Dermis blood vessel endothelial cell (primary cell): ENCODE measurements around the gene LRMDA. TPM values are rescaled to one million over a fixed set of nuclear protein-coding genes. Genes with fewer than 3 reads are reported as not detected.

Source experiments
- DNase-seq: peaks from one replicate; pipeline ENCODE4 v3.0.0; 2010
- total RNA-seq: library from RNA; depleted of rRNA; stranded (reverse); fragments of >200 nt; gene quantifications from 2 replicates; pipeline ENCODE4 v1.2.3, GENCODE V29; 2014

The LRMDA gene
- total RNA-seq, 1 donor from 2014 or later, result 27.4 TPM

DNA sequence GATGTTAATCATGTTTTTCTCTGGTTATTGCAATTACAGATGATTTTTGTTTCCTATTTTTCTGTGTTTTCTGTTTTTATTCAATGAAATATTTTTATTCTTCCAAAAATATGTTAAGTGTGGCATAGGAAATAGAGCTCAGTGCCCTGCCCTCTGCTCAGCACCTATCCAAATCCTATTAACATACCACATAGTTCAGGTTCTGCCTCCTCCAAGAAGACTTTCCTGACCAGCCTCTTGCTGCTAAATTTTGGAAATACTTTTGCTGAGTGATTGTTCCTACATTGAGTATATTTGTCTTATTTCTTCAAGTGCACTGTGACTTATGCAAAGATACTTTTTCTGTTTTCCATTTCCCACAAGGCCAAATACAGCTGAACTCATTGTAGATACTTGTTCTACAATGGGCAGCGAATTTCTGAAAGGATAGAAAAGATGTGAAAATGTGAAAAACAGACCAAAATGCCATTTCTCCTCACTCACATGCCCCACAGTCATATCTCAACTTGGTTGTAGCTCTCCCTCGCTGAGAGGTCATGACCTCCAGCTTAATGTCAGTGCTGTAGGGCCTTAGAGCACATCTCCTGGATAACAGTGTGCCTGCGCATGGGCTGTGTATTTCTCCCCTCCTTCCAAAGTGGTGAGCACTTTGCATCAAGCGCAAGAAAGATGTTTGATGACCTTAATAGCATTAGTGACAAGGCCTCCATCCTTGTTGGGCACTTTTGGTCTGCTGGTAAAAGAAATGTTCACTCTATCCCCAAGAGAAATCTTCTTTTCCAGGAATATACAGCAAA lies 677.3 kb downstream of the LRMDA start:
- no peak for DNase-seq

DNA sequence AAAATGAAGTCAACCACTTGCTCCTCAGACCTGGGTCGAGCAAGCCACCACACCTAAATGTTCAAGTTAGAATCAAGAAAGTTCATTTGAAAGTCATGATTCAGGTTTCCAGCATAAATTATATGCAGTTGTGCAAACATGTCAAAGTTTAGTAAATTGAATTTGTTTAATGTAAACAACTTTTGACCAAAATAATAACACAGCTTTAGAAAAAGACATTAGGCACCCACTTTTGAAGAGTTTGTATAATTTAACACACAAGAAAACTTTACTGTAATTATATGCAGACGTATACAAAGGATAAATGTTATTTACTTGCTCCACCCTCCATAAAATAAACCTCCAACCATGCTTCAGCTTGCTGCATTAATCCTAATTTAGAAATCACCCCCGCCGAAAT lies 680.0 kb downstream of the LRMDA start:
- no peak for DNase-seq

DNA sequence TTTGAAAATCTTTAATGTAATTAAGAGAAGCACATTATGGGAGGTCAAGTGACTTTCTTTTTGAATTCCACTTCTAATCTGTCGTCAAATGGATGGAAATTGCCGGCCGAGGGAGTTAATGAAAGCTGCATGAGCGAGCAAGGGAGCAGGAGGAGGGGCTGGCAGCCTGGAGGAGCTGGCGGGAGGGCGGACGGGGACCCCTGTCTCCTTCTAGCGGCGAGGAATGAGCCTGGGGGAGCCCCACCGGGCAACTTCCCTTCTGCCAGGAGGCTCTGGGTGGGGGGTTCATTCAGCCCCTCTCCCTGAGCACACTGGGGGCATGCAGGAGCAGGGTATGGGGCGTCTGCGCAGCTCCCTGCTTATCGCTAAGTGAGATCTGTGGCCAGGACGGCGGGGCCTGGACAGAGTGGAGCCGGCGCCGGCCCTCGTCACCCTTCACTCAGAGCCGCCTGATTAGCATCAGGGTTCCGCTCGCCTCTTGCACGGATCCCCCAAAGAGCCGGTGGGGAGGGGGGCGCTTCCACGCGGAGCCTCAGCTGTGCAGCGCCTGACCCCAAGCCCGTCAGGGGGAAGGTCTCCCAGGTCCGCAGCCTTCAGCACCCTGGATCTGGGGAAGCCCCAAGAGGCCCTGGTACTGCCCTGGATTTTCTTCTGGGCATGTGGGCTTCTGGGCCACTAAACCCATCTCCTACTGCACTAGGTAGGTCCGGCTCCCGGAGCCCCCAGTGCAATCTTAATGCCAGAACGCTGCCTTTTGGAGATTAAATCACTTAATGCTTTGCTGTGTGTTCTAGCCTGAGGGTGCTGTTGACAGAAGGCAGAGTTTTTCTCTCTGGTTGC lies 680.8 kb downstream of the LRMDA start:
- DNase-seq, result no peak

DNA sequence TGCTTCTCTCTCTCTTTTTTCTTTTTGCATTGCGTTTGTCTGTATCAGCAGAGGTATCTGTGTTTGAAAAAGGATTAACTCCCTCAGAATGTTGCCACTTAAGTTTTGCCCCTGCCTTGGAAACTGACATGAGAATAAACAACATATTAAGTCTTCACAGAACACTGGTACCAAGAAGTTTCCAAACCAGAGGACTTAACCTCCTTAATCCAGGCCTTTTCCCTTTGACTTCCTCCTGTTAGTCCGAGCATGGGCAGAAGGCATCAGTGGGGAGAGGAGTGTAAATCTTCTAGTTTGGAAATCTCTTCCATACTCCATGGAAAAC lies 681.4 kb downstream of the LRMDA start:
- DNase-seq, result no peak

DNA sequence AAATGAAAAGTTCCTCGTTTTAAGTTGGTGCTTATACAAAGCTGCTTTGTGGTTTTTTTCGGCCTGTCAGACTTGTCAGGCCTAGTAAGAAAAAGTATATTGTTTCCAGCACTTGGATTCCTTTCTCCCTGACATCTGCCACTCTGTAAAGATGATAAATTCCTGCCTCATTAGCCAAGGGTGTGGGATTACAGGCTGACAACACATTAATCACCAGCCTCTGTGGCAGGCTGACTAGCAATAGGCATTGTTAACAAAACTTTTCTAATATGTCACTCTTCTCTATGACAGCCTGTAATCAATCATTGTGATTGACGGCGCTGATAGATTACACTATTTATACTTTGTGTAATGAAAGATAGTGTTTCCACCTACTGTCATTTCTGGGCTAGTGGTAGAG lies 682.5 kb downstream of the LRMDA start:
- DNase-seq, result no peak

DNA sequence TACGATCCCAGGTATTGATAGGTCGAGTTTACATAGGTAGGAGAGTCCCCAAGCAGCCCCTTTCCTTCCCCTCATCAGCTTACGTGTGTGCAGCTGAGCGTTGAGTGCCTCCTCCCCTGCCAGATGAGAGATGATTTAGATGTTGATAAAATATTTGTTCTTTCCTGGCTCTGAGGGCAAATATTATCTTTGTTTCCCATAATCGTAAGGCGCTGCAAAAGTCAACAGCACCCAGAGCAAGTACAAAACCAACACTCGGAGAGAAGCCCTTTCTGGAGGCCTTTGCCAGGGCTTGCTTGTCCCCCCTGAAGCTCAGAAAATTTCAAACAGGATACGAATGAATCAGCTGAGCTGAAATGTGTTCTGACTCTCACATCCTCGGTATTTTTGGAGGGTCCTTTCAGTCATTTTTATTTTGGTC lies 683.2 kb downstream of the LRMDA start:
- DNase-seq, result no peak

DNA sequence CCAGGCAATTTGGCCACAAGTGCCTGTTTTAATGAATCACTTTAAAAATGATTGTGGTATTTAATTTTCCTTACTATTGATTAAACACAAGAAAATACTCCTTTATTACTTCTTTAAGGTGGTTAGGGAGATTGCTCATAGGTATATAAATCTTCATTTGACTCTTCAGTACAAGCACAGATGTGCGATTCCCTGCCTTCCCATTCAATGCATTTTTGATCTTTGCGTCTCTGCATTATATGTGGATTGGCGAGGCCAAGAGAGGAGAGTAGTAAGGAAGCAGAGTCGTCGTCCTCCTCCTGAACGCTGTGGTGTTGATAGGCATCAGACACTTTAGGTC lies 683.7 kb downstream of the LRMDA start:
- no peak for DNase-seq

DNA sequence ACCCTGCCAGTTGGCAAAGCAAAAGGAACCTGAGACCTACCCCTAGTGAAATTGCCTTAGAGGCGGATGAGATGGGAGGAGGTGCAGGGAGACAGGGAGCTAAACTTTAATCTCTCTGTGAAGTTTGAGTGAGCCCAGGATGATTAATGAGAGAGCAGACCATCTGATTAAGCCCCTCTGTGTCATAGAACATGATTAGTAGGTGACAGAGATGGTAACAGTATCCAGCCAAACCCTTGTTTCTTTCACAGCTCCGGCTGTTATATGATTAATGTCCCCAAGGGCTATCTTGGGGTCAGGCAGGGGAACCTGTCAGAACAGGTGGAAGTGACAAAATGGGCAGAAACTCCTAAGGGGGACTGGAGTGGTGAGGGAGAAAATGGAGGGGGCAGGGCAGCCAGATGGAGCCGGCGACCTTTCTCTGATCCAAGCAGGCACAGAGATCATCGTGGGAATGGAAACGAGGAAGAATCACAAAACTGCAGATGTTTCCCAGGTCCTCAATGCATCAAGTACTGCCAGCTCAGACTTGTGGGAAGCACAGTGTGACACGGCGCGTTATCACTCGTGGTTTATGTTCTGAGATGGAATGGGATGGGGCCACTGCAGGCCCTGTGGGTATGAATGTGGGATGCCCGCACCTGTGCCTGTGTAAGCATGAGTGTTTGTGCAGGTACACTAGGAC lies 684.2 kb downstream of the LRMDA start:
- no peak for DNase-seq

DNA sequence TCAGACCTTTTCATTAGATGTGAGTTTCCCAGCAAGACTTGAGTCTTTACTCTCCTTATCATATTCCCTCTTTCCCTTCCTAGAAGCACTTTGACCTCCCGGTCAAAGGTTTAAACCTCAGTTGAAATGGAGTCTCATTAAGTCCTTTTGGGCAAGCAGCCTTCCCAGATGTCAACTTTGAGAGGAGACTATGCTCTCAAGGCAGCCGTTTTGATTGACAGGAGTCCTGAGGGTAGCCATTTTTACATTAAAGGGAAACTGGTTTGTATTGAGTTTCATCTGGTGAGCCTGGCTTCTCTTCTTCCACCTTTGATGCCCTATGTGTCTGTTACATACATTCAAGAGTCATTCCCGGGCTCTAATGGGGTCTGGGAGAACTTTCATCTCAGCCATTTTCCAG lies 685.1 kb downstream of the LRMDA start:
- no peak for DNase-seq

DNA sequence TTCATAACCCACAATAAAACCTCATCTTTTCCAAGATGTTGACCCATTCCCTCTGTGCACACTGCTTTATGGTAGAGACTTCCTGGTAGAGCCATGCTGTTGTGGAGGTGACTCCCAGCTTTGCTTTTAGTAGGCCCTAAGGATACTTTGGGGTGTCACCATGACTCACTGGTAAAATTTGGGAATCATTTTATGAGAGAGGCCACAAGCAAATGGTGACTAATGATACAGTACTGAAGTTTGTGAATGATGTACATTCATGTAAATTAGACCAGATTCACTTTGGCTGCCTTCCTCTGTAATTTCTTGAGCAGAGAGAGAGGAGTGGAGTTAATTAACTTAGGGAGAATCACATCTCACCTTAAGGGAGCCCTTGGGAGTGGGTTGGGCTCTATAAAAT lies 686.5 kb downstream of the LRMDA start:
- DNase-seq, result no peak

DNA sequence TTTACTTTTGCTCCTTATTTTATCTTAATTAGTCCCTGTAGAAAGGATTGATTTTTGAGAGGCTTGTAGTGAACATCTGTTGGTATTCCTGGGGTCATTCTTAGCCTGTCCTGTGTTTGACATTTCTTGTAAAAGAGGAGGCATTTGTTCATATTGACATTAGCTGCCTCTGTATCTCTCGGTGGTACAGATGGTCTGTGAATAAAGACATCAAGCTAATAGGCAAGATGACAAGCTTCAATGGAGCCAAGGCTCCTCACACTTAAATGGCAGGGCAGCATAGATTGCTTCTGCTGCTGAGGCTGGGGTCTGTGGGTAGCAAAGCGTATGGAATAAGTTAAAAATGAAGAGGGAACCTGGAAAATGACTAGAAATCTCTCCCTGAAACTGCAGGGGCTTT lies 687.6 kb downstream of the LRMDA start:
- no peak for DNase-seq

DNA sequence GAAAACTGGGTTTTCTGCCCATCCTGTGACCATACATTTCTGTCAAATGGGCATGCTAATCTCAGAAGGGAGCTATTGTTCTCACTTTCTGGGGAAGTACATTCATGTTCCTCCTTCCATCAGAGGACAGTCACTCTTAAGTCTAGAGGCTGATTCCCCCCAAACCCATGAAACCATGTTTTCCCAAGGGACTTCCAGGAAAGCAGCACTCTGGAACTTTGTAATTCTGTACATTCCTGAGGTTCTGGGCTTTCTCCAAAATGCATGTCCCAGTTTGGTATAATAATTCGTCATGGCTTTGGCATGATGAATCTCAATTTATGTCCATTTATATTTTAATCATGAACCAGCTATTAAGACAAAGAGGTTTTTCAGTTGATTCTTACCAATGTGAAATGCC lies 688.1 kb downstream of the LRMDA start:
- no peak for DNase-seq

DNA sequence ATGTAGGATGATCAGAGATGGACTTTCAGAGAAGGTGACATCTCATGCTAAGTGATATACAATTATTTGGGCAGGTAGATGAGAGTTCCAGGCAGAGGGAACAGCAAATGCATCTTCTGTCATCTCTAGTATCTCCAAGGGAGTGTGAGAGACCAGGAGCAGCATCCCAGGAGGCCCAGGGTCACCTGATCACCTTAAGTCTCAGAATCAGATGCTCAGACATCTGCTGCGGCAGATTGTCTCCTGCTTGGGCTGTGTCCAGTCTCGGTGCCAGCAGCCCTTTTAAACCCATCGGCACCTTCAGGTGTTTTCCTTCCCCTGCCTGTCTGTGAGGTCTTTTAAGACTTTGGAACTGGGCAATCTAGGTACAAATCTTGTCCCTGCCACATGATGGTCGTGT lies 690.6 kb downstream of the LRMDA start:
- no peak for DNase-seq

DNA sequence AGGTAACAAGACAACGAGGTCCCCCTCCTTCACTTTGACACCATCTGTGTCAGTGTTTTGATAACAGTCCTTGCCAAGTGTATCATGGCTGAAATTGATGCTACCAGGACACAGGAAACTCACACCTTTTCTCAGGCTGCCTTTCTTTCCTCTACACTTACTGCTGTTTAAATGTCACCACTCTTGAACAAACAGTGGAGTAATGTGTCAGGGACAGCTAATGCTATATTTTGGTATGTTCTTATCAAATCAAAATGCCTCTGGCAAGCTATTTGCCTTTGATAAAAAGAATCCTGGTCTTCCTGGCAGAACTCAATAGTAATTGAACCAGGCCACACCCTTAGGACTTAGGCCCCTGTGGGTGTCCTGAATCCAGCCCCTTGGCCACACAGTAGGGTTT lies 692.9 kb downstream of the LRMDA start:
- no peak for DNase-seq

DNA sequence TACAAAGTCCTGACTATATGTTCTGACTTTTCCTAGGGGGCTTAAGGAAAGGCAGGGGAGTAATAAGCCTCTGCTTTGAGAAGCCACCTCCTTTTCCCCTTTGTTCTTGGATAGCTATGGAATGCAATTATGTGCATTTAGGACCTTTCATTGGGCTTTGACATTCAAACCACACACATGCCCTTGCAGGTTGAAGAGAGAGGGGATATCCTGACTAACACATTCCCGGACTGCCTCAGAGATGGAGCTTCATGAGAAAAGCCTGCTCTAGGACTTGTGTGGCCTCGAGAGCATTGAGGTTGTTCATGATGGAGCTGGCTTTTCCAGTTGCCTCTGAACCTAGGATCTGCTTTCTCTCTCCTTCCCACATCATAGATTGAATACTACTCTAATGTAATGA lies 694.5 kb downstream of the LRMDA start:
- no peak for DNase-seq

DNA sequence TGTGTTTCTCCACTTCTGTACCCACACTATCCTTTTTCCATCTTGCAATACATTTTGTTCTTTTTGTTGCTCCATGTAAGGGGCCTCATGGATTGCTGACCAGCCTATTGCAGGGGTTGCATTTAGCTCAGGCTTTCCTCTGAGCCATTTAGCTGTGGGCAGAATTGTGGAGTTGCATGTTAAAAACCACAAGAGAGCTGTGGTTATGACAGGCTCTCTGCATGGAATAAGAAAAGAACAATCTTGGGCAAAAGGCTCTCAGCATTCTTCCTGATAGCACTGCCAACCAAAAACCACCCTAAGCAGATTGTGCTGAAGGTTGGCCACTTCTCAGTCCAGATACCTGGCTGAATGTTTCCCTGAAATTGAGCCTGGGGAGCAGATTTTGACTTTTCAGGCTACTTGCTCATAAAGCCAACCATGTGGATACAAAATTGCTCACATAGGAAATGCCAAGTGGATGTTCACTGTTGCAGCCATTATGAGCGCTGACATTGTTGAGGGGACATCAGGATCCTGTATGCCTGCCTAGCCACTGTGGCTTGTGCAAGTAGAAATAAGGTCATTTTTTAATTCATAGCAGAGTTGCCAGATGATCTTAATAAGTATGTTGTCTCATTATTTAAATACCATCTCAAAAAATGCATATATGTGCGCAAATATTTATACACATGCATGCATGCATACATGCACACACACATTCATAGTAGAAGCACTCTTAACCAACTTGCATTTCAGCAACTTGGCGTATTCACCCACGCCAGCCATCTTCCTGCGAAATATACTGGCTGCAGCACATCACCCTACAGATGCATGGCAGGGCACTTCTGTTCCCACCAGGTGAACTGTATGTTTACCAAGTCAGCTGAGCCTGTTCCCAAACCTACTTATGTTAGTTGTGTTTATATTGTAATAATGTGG lies 695.4 kb downstream of the LRMDA start:
- DNase-seq, result no peak

DNA sequence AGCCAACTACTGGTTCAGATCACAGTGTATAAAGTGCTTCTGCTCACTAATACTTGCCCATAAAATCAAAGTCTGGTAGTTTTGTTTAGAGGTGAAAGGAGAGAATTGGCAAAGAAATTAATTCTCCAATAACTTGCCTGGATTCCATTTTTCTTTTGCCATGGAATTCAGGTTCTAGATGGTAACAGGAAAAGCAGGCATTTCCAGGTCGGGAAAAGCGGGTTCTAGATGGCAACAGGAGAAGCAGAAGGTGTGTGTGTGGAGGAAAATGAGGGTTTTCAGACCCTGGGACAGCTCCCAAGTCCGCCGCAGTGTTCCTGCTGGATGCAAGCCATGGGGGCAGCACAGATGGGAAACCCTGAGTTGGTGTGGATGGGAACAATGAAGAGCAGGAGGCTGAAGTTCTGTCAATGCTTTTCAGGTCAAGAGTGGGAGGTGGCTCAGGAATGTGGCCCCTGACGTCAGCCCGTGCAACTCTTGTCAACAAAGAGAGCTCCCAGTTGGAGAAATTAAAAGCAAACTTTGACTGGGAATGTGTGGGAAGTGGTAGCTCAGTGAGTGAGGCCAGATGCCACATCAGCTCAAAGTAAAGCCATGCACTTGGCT lies 696.7 kb downstream of the LRMDA start:
- DNase-seq, result no peak

DNA sequence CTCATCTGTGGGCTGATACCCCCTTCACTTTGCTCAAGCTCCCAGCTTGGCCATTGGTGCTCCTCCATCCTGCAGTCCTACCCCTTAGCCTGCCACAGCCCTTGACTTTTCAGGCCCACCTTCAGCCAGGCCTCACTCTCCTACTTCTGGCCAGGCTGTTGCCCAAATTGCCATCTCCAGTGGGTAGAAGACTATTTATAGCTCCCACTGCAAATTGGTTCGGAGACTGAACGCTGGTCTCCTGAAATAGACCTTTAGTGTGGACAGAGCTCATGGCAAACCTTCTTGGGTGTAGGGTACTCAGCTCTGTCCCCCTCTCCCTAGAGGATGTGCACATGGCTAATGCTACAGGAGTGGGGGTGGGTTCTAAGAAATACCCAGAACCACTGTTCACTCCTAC lies 697.8 kb downstream of the LRMDA start:
- DNase-seq, result no peak

DNA sequence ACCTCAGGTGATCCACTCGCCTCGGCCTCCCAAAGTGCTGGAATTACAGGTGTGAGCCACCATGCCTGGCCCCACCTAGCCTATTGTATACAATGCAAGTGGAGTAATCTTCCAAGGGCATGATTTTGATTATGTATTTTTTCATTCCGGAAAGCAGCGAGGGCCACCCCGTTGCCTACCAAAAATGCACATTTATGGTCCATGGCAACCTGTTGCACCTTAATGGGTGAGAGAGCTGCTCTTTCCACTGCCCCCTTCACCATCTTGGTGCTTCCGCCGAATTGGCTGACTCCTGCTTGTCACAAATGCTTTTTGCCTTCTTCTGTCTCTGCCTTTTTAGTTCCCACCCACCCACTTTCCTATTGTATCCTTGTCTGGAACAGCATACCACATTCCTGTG lies 699.5 kb downstream of the LRMDA start:
- DNase-seq, result no peak

DNA sequence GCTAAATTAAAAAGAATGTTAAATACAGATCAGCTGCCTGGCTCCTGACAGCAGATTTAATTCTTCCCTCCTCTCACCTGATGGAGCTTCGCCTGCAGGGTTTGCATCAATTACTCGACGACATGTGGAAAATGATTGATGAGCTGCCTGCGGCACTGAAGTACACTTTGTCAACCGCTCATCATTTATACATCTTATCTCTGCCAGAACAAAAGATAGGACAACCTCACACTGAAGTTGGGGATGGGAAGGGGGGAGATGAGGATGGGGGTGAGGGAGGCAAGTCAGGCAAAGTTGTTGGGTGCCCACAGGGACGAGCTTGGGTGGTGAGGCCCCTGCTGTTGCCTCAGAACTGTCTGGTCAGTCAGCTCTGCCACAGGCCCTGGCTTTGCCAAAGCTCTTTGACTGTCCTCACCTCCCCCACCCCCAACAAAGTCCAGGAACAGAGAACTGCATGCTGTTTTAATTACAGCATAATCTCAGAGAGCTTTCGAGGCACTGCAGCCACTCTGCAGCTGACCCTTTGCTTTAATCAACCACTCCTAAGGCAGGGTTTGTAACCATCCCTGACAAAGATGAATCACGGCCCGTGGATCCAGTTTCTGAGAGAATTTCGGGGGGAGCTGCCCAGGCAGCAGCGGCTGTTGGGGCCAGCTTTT lies 702.3 kb downstream of the LRMDA start:
- no peak for DNase-seq

DNA sequence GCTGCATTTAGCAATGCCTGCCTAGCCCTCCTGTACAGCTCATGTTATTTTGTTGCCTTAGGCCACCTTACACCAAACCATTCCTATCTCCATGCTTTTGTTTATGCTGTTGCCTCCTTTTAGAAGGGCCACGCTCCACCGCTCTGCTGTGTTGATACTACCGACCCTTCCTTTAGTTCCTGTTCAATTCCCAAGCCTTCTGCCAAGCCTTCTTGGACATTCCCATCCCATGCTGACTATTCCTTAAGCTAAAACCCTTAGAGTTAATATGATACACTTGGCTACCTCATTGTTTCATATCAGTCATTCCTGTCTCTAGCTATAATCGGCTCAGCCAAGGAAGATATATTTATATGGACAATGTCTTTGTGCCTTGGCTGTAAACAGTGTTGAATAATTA lies 705.5 kb downstream of the LRMDA start:
- DNase-seq, result no peak

DNA sequence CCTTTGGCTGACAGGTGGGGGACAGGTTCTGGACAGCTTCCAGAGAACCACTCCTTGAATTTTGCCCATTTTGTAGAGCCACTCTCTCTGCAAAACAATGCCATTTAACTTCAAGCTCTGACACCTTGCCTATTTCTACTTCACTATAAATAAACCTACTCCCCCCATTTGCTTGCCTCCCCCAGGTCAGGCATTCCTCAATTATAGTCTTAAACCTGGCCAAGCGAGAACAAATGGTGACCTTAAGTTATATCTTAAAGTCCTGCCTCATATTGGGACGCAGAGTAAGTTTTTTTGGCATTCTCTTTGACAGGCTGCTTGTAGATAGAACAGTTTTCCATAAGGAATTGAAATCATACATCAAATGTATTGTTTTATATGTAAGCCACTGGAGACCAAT lies 706.9 kb downstream of the LRMDA start:
- no peak for DNase-seq
